UCSD-AML1 (cell line): ENCODE results near the gene ZNF787.
"Not testable (repeated sequence)": the region's sequence is repeated elsewhere in the genome, so short reads cannot be mapped to it uniquely, and the experiment has no call there.

Experiments used
- DNase-seq: peaks from one replicate; lab custom pipeline; 2025; ENCODE audit not compliant: unreplicated experiment; lab: John Stamatoyannopoulos, UW

Gene ZNF787

GRCh38 chr19:56106397-56106849 lies 14.7 kb downstream of the ZNF787 start:
- no peak for DNase-seq

GRCh38 chr19:56105831-56106396 lies 15.2 kb downstream of the ZNF787 start:
- DNase-seq: not testable (repeated sequence)

DNA sequence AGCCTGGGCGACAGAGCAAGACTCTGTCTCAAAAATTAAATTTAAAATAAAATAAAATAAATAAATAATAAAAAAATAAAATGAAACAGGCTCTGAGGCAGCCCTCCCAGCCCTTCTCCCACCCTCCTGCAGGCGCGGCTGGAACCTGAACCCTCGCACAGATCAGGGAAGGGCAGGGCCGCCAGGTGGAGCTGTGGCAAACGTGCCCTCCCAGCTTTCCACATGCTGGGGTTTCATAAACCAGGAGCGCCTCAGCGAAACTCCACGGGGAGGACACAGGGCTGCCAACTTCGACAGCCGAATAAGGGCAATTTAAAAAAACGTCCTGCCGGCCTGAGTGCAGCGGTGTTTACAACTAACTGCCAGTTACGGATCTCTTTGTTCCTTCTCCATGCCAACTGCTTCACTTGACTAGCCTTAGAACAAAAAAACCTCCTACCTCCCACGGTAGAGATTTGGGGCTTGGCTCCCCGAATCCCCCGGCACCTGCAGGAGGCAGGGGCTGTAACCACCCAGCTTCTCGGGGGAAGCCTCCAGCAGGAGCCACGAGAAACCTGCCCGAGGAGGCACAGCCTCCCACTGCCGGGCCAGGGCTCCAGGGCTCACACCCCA lies 15.9 kb downstream of the ZNF787 start:
- DNase-seq: peak; percentile 74

GRCh38 chr19:56104423-56104822 lies 16.7 kb downstream of the ZNF787 start:
- DNase-seq: no peak

DNA sequence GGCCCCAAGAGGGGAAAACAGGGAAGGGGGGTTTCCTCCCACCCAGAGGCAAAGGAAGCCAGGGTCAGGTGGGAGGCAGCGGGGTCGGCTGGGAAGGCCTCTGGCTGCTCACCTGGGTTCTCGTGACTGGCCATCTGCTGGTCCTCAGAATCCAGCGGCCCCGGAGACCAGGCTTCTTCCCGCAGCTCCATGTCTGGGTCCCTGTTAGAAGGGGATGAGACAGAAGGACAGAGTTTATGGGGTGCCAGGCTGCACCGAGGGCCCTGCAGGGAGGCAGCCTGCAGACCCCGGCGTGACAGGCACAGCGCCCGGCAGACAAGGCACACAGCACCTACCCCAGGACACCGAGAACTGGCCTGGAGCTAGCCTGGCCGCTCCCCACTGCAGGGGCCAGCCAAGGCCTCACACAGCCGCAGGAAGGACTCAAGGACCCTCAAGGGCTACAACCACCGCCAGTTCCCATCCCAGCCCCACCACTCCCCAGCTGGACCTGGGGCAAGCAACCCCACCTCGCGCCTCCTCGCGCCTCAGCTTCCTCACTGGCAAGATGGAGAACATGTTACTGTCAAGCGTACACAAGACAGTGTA lies 18.0 kb downstream of the ZNF787 start:
- no peak for DNase-seq

DNA sequence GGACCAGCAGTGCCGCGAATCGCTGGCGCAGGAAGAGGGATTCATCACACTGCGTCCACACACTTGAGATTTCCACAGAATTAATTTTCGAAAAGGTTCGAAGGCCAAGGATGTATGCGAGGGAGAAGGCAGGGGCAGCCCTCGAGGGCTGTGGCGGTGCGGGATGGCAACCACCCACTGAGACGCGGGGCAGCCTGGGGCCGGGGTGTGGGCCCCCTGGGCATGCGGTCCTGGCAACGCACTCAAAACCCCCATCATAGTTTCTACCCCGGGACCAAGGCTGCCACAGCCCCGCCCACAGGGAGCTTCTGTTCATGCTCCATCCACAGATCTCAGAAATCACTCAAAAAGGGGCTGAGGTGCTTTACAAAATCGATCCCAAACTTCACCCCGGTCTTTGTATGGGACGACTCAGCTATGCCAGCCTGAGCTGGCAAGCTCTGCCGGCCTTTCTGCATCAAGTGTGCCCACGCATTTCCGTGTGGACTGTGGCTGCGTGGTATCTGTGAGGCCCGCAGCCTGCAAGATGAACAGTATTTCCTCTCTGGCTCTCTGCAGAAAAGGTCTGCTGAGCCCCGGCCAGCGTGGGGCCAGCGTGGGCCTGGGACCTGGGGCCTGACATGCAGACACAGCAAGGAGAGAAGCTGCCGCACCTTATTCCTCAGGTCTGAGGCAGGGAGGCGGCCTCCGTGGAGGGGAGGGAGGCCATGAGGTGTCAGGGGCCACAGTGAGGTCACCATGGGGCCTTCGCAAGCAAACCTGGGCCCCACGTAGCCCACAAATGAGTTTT lies 19.2 kb downstream of the ZNF787 start:
- no peak for DNase-seq

- no peak for DNase-seq
Measured at GRCh38 chr19:56101095-56101494, 20.0 kb downstream of the ZNF787 start.

GRCh38 chr19:56099638-56100539 lies 21.2 kb downstream of the ZNF787 start:
- DNase-seq: no peak

DNA sequence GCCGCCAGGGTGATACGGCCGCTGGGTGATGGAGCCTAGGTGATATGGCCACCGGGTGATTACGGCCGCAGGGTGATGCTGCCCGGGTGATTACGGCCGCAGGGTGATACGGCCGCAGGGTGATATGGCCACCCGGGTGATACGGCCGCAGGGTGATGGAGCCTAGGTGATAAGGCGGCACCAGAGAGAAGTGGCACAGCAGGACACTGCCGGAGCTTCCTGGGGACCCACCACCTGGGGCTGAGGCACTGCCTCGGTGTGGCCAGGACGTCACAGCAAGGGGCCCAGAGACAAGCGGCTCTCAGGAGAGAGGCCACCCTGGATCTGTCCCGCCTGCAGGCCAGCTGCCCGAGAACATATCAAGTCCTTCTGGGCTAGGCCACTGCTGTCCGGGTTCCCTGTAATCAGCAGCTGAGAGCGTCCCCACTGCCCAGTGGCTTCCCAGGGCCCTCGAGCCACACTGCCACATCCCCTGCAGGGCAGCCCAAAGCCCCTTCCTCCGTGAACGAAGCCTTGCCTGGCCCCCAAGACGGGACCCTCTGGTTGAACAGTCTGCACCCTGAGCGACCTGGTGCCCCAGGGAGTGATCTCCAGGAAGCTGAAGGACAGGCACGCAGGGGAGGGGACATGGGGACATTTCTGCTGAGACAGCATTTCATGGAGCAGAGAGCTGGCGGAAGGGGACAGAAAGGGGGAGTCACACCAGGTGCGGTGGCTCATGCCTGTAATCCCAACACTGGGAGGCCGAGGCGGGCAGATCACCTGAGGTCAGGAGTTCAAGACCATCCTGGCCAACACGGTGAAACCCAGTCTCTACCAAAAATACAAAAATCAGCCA lies 22.1 kb downstream of the ZNF787 start:
- no peak for DNase-seq

DNA sequence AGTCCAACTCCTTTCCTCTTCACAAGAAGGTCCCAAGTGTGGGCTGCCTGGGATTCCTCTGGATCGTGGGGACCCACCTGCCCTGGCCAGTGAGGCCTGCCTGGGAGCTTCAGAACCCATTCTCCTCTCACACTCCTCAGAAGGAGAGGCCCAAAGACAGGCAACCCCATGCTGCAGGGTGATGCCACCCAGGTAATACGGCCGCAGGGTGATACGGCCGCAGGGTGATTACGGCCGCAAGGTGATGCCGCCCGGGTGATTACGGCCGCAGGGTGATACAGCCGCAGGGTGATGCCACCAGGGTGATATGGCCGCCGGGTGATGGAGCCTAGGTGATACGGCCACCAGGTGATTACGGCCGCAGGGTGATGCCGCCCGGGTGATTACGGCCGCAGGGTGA lies 22.9 kb downstream of the ZNF787 start:
- DNase-seq: not testable (repeated sequence)

DNA sequence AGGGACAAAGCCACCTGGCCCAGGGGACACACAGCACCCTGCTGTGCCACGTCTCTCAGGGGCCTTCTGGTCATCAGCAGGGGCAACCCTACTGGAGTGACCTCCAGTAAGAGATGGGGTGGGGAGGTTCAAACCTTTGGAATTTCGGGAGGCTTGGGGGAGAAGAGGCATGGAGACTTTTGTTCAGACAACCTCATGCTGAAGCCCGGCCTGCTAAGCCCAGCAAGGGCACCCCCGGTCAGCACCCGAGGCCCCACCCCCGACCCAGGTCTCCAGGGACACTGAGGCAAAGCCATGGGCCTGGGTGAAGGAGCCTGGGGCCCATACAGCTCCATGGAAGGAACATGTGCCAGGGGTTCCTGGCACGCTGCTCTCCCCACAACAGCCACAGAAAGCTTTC lies 23.3 kb downstream of the ZNF787 start:
- no peak for DNase-seq

DNA sequence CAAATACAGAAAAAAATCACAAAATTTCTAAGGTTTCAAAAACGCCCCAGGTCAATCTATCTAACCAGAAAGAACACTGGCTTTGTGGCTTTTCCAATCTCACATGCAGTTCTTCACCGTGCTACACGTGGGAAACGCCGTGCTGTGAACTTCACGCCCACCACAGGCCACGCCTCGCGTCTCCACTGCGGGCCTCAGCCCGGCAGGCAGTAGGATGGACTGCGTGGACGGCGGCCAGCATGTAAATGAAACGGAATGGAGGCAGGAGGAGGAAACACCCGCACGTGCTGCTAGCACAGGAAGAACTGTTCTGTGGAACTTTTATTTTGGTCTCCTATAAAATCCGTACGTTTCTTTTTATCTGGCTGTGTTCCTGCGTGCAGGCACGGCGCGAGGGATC lies 23.8 kb downstream of the ZNF787 start:
- DNase-seq: no peak

GRCh38 chr19:56096665-56097064 lies 24.4 kb downstream of the ZNF787 start:
- DNase-seq: no peak

GRCh38 chr19:56094449-56094848 lies 26.6 kb downstream of the ZNF787 start:
- DNase-seq: no peak

- no peak for DNase-seq
Measured at GRCh38 chr19:56092685-56093631, 28.1 kb downstream of the ZNF787 start.

GRCh38 chr19:56091751-56092546 lies 29.1 kb downstream of the ZNF787 start:
- DNase-seq: no peak

- DNase-seq: no peak
Measured at GRCh38 chr19:56091066-56091490, 30.0 kb downstream of the ZNF787 start.

DNA sequence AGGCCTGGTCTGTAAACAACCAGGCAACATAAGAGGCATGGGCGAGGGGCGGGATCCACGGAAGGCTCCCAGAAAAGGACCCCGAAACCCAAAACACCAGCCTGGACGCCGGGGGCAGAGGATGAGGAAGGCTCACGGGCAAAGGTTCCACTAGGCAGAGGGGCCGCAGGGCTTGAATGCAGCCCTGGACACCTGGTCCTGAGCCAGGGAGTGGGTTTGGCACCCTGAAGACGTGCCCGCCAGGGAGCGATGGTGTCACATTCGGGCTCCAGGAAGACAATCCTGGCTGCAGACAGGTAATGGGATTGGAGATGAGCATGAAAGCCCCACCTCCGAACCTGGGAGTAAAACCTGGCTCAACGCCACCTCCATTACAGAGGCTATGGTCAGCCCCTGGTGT lies 31.8 kb downstream of the ZNF787 start:
- no peak for DNase-seq
